ENCODE data around the gene CHST9.
"Not testable (repeated sequence)": the region's sequence is repeated elsewhere in the genome, so short reads cannot be mapped to it uniquely, and the experiment has no call there.

CHST9 gene

DNA sequence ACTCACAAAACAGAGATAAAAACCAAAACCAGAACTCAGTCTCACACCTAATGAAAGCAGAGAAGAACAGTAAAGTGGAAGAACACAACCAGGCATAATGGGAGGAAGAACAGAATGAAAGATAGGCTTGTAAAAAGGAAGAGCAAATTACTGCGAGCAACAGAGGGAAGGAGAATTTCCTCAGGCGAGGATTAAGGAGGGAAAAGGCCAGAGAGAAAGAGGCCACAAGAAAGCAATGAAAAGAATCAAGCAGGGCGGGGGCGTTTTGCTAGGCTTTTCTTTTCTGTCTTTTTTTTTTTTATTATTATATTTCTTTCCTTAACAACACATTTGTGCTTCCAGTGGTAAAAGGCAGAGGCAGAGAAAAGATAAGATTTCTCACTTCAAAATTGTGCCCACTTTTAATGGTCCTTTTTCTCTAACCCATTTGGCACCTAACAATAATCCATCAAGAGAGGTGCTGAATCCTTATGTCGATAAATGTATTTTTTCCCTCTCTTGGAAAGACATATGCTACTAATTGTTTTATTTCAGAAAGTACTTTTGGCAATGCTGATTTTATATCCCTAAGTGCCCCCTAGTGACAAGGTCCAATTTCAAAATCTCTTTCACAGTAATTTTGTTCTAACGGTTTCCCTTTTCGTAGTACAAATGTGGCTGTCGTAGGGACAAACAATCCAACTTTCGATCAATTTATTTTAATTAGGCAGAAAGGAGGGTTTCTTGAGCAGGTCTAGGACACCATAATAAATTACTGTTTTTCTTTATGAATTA is 180.9 kb downstream of the CHST9 start:
- no peak for DNase-seq (ENCODE audit: low read depth)

DNA sequence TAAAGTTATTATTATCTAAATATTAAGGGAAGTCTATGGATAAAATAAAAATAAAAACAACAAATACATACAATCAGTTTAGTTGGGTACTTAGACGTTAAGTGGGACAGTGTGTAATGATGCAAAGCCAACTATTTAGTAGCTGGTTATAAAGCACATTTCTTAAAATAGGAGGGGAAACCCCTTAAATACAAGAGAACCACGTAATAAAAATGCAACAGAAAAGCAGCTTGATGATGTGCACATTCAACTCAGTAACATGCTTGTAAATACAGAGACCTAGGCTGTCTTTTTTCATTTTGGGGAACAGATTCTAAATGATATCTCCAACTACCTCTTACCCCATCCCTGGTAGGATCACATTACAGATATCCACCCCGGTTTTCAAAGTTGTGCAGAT is 185.3 kb downstream of the CHST9 start:
- no peak for DNase-seq (ENCODE audit: low read depth)

- no peak for DNase-seq (ENCODE audit: low read depth)
Measured at GRCh38 chr18:26993568-26993967, 191.5 kb downstream of the CHST9 start.

- no peak for DNase-seq (ENCODE audit: low read depth)
Measured at GRCh38 chr18:26992926-26993325, 192.2 kb downstream of the CHST9 start.

DNA sequence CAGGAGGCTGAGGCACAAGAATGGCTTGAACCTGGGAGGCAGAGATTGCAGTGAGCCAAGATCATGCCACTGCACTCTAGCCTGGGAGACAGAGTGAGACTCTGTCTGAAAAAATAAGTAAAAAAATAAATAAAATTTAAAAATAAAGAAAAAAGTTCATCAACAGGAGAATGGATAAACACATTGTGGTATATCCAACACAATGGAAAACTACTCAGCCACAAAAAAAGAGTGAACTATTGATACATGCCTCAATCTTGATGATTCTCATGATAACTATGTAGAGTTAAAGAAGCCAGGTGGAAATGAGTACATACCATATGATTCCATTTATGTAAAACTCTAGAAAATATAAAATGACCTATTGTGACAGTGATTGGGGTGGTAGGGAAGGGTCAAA is 195.3 kb downstream of the CHST9 start:
- DNase-seq (ENCODE audit: low read depth), result no peak

DNA sequence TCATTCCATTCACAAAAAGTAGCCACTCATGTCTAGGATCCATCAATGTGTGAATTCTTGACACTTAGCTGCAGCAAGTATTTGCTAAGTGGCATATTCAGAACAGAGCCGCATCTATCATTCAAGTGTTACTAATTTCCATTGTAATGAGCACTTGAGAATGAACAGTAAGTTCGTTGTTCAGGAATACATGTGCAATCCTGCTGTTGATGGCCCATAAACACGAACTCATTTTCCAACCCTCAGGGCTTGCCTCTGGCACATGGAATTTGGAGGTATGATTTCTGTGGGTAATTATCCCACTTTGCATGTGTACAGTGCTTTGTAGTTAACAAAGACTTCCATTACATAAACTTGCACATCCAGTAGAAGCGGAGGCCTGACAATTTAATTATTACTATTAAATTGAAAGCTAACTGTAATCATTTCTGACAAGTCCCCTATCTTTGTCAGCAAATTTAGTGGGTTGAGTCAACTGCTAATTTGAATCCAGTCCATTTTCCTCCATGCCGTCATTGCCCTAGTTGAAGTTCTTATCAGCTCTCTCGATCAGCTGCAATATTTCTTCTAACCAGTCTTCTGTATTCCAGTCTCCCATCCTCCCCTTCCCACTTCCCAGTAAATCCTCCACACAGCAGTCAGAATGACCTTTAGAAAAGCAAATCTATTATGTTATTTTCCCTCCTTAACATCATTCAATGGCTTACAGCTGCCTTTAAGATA is 203.6 kb downstream of the CHST9 start:
- no peak for DNase-seq (ENCODE audit: low read depth)

DNA sequence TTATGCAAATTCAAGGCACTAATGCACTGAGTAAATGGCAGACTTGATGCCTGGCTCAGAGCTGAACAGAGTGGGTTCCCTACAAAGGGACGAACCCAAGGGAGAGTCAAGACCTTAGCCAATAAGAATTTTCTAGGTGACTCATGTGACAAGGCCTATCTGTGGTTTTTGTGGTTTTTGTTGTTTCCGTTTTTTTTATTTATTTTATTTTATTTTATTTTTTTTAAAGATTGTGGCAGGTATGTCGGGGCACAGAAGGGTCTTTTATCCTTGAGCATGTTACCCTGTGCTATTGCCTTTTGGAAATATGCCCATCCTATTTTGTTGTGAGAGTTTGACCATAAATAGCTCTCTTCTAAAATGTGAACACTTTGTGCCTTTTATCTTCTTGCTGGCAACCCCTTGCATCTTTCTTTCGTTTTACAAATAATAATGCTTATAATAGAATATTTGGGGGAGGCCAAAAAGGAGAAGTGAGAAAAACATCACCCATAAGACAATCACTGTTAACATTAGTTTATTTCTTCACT is 206.2 kb downstream of the CHST9 start:
- DNase-seq (ENCODE audit: low read depth), result no peak

GRCh38 chr18:26977781-26978180 is 207.3 kb downstream of the CHST9 start:
- no peak for DNase-seq (ENCODE audit: low read depth)

DNA sequence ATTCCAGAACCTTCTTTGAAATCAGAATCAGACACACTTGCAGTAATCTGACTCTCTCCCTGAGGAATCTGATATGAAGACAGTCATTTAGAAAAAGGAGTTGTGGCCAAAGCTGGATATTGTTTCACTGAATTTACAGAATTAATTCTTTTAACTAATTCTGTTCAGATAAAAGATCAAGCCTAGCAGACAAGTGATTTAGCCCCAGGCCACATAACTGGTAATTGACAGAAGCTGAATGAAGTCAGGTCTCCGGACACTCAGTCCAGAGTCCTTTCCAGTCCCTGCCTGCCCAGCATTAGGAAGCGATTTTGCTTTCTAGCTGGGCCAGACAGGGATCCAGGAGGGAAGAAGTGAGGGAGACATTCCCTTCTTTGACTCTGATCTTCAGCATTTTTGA is 208.9 kb downstream of the CHST9 start:
- no peak for DNase-seq (ENCODE audit: low read depth)

DNA sequence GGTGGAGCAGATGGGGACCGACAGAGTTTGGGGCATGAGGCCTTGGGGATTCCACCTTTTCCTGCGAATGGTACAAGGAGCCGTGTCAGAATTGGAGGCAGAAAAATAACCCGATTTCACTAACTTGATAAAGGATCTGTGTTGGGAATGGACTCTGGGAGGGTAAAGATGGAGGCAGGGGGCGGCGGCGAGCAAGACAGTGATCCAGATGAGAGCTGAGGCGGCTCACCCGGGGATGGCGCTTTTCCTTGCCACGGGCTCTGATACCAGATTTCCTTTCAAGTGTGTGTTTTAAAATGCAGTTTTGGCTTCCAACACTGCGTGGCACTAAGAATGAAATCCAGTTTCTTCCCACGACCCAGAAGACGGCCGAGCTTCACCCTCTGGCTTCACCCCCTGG is 212.6 kb downstream of the CHST9 start:
- not testable (repeated sequence) for DNase-seq (ENCODE audit: low read depth)

DNA sequence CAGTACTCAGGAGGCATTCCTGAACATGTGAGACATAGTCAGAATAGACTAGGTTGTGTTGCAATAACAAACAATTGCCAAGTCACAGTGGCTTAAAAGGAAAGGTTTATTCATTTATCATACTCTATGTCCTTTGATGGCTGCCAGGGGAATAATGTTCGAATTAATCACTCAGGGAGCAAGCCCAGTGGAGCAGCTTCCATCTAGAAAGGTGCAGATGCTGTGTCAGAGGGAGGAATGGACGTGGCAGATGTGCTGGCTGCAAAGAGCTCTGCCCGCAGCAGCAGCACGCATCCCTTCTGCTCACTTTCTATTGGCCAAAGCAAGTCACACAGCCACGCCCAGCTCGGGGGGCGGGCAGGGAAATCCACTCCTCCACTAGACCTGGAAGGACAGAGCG is 213.7 kb downstream of the CHST9 start:
- DNase-seq (ENCODE audit: low read depth), result no peak

GRCh38 chr18:26970637-26971036 is 214.5 kb downstream of the CHST9 start:
- no peak for DNase-seq (ENCODE audit: low read depth)

DNA sequence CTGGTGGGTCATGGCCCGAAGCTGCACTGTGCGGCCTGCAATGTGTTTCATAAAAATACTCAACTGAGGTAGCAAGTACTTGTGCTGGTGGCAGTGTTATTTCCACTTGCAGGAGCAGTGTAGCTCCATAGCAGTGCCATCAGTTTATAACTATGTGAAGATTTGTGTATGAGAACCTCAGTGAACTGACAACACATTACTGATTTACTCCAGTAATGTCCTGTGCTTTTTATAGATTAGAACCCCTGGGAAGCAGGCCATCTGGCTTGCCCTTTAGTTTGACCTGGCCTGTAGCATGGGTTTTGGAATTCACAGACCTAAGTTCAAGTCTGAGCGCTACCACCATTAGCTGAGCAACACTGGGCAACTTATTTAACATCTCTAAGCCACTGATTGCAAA is 219.9 kb downstream of the CHST9 start:
- DNase-seq (ENCODE audit: low read depth), result no peak

DNA sequence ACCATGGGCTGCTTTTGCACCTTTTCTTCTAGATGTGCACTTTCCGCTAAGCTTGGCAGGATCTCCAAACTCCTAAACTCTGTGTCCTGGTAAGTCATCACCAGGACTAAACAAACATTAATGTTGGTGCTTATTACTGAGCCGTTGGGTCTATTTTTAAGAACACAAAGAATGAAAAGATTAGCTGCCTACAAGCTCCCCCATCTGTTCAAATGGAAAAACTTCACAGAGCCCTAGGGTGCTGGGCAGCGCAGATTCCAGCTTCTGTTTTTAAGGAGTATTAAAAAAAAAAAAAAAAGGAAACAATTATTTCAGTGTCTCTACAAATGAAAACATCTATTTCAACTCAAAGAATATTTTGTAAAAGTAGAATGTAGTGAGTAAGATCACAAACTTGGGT is 221.8 kb downstream of the CHST9 start:
- no peak for DNase-seq (ENCODE audit: low read depth)

GRCh38 chr18:26961839-26962238 is 223.3 kb downstream of the CHST9 start:
- DNase-seq (ENCODE audit: low read depth), result no peak

DNA sequence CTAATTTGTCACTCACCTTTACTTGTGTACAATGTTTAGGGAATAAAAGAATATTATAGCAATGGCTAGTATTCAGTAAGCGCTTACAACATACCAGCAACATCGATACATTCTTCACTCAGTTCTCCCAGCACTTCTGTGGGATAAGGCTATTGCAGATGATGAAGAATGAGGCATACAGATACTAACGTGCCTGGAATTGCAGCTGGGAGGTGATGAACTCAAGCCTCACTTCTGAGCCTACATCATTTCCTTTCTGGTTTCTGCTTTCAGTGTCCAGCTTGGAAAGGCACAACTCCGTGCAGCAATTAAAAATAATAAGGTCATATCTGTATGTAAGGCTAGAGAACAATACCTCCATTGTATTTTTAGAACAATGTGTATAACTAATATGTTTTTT is 224.2 kb downstream of the CHST9 start:
- DNase-seq (ENCODE audit: low read depth), result no peak

- no peak for DNase-seq (ENCODE audit: low read depth)
Measured at GRCh38 chr18:26956863-26957262, 228.2 kb downstream of the CHST9 start.

DNA sequence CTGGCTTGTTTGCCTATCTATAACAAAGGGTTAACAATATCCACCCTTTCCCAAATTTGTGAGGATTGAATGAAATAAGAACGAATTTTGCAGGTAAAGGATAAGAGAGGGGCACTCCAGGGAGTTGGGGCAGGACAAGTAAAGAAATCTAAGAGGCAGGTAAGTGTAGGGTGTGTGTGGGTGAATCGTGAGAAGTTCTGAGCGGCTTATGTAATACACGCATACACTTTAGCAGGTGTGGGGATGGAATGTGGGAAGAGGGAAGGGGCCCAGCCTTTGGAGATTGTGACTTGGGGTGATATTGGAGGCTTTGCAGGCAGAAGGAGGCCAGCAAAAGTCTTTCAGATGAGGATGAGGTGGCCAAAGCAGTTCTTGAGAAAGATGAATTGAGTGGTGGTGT is 236.4 kb downstream of the CHST9 start:
- DNase-seq (ENCODE audit: low read depth), result no peak

- no peak for DNase-seq (ENCODE audit: low read depth)
Measured at GRCh38 chr18:26943906-26944305, 241.2 kb downstream of the CHST9 start.

- DNase-seq (ENCODE audit: low read depth), result no peak
Measured at GRCh38 chr18:26941584-26941983, 243.5 kb downstream of the CHST9 start.

GRCh38 chr18:26940744-26941398 is 244.2 kb downstream of the CHST9 start:
- no peak for DNase-seq (ENCODE audit: low read depth)

DNA sequence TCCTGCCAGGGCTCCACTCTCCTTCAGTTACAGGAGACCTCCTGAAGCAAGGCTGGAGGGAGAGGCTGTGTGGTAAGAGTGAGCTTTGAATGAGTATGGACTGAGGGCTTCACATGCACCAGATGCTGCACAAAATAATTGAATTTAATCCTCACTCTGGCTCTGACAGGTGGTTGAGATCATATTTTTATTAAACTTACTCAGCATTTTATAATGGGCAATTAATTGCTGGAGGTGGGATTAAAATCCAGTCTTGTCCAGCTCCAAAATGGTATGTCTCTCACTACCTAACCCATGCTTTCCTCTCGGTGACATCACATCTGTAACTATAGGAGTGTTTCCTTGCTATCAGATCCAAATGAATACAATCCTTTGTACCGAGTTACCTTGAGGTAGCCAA is 253.4 kb downstream of the CHST9 start:
- DNase-seq (ENCODE audit: low read depth), result no peak

GRCh38 chr18:26930630-26931029 is 254.5 kb downstream of the CHST9 start:
- DNase-seq (ENCODE audit: low read depth), result no peak

Measured in stimulated activated CD8-positive, alpha-beta memory T cell treated with anti-CD3 and anti-CD28 coated beads, Interleukin-15, amount 100 ng/mL, for 1 hour (primary cell).